ENCODE results near the gene RAB2B.

DNA sequence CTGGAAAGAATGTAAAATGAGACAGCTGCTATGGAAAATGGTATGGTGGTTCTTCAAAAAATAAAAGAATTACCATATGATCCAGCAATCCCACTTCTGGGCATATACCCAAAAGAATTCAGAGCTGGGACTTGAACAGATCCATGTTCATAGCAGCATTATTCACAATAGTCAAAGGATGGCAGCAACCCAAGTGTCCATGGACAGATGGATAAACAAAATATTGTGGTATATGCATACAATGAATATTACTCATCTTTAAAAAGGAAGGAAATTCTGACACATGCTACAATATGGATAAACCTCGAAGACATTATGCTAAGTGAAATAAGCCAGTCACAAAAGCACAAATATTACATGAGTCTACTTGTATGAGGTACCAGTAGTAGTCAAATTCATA lies 9.1 kb downstream of the RAB2B start:
- TF ChIP-seq ZNF274 (IDR thresholded peaks at IDR 0.05; ENCODE audit: low read depth, low read length) (no peak), SUZ12 (IDR thresholded peaks at IDR 0.05; ENCODE audit: extremely low read depth, insufficient read depth, insufficient read length) (no peak)
